ENCODE results near the gene RAD51B.
A peak's percentile ranks its signal among the peaks of the same experiment; 100 is the strongest.

Gene RAD51B

DNA sequence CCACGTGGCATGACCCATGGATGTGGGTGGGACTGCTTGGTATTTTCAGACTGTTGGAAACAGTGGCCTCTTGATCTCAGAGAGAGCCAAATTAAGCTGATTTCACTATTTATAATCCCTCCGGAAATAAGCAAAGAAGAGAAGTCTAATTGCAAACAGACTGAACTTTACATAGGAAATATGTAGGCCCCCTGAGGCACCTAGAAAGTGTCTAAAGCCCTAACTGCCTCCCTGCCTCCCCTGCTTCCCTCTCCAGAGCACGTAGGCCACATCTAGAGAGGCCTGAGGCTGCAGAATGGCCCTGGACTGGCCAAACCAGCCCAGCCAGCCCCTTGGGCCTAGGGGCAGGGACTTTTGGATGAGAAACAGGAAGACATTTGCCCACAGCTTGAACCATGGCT lies 849.5 kb downstream of the RAD51B start:
- DNase-seq: no peak

DNA sequence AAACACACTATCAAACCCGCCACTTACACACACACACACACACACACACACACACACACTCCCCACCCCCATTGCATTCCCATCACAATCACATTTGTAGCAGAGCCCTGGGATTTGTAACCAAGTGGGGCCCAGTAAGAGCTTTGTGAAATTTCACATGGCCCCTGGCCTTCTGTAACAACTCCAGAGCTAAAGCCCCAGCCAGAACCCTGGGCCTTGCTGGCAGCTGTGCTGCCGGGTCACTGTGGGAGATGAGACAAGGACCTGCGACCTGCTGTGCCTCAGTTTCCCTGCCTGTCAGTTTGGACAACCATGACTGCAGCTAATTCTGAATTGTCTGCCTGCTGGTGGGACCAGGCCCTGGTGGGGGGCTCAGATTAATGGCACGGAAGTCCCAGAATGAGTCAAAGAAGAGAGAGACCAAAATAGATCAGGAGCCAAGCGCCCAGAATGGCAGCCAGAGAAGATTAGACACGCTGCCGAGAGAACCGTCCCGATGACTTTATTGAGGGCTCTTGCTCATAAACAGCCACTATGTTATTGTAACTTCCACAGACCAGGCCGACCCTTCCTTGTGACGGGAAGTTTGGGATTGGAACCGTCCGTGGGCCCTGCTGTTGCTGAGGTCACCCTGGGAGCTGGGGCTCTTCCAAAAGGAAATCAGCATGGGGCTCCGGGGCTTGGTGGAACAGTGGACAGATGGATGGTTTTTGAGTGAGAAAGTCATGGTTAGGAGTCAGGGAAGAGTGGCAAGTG lies 850.2 kb downstream of the RAD51B start:
- no peak for DNase-seq

DNA sequence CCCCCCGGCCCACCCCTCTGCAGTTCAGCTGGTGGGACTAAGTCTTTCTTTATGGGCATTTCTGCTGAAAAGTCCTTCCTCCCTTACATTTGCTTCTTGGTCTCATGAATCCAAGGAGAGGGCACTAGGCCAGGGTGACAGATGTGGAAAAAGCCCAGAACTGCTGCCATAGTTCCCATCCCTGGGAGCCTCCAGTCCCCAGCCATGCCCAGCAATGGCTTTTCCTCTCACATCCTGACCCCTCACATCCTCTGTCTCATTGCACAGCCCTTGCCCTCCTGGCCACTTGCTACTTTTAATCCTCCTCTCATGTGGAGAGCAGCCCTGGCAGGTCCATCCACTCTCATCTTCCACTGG lies 850.8 kb downstream of the RAD51B start:
- DNase-seq: no peak

DNA sequence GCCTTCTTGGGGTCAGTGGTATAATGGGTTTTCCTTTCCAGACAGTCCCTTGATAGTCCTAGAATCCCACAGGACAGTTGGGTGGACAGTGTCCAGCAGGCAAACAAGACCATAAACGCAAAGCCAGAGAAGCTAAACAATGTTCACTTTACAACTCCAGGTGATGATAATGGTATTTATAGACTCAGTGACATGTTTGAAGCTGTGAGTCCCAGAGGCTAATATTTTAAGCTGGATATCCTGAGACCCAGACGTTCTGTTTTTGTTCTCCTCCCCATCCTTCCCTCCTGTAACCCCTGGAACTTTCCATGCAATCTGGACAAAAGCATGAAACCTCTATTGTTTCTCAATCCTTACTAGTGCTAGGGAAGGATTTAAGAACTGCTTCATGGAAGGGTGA lies 852.3 kb downstream of the RAD51B start:
- DNase-seq: no peak

DNA sequence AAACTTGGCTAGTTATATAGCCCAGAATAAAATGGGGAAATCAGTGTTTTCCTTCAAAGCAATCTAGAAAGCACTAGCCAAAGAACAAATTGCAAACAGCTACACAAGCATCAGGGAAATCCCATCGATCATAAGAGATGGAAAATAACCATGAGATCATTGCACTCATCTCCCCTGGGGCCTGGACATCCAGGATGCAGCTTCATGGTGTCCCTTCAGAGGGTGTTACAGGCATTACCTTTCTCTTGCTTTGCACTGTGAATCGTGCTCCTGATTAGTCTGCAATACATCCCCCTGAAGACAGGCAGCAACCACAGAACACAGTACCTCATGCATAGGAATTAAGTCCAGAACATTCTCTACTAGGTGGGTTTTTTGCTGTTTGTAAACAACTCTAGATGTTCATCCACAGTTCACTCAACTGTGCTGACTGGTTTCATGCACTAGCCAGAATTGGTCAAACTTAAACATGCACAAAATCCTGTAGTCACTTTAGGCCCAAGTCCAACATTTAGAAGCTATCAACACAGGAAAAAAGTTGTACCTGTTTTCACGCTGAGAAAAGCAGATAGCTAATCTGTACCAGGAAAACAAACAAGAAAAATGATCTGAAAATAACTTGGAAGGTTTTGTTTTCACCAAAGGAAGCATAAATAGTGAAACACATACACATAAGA lies 853.2 kb downstream of the RAD51B start:
- DNase-seq: no peak

DNA sequence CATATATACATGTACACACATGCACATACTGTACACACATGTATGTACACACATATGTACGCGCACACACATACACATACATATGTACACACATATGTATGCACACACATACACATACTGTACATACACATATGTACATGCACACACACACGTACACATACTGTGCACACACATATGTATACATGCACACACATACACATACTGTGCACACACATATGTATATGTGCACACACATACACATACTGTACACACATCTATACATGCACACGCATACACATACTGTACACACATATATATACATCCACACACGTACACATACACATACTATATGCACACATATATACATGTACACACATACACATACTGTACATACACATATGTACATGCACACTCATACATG lies 853.9 kb downstream of the RAD51B start:
- no peak for DNase-seq

DNA sequence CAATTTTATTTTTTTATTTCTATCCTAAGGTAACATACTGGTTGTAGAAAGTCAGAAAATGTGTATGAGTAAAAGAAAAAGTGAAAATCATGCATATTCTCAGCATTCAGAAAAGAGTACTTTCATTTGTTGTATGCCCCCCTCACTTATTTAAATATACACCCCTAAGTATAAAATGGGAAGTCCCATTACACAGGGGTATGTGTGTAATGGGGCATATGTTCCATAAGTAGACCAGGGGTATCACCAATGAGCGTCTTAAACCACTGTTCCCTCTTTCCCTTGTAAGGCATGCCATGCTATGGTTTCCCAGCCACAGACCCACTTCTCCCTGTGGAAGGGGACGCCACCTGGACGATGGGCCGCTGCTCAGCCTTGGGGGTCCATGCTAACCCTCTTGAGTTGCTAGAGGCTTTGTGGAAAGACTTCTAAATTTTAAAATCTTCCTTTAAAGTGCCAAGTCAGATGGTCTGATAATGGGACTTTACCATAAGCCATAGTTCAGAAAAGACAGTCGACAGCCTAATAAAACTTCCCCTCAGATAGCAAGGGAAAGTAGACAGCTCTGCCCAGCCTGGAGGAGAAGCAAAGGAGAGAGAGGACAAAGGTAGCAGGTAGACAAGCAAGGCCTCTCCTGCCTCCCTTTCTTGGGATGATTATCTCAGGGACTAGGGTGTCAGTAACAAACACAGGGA lies 855.1 kb downstream of the RAD51B start:
- no peak for DNase-seq

DNA sequence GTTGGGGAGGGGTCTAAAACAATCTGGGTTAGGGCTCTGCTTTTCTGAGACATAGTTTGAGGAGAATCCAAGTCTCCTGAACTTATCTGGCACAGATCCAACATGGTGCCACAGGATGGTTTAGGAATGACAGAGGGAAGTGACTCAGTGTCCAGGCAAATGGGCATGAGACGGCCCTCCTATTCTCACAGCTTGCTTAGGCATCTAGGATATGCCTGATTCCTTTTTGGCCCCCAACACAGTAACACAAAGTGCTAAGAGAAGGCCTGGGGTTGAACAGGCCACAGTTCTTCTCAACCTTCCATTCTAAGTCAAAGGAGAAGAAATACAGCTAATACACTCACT lies 855.6 kb downstream of the RAD51B start:
- DNase-seq: no peak

DNA sequence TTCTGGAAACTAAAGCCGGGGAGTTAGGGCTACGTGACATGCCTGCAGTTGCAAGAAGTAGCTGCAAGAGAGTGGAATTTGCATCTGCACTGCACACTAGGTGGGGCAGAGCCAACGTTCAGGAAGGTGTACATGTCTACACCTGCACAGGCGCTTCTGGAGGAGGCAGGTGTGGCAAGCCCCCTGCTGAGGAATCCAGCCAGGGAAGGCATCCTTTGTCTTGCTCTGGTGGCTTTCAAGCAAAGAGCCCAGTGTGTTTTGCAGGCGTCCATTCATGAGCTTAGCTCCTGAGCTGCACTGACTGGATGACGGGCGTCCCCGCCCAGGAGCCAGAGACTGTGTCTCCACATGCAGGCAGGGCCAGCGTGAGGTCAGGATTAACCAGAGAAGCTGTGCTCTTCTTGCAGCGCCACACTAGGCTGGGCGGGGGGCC lies 856.9 kb downstream of the RAD51B start:
- DNase-seq: no peak

DNA sequence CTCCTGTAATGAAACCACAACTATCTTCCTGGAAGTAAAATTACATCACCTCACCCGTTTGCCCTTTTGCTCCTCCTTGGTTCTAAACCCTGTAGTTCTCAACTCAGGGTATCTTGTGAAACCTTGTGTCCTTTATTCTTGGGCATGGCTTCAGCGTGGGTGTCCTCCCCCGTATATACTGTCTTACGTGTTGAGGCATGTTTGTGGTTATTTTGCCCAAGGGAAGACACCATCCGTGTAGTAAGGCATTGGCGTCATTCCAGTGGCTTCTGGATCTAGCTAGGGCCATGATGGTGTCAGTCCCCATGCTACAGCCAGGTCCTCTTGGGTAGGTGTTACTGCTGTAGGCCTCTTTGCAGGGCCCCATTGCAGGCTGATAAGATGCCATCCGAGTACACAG lies 857.9 kb downstream of the RAD51B start:
- DNase-seq: no peak

DNA sequence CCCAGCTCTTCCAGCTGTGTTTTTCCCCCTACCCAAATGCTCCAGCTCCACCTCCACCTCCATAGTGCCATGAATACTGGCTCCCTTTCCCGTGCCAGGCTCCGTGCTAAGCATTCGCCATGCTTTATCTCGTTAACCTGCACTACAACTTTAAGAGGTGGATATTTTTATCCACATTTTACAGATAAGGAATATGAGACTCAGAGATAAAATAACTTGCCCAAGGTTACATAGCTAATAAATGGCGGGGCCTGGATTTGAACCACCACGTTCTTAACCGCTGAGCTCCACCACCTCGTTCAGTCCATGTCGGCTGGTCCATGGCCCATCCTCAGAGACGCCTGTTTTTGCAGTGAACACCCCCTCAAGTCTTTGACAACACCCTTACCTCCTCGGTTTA lies 858.3 kb downstream of the RAD51B start:
- no peak for DNase-seq

DNA sequence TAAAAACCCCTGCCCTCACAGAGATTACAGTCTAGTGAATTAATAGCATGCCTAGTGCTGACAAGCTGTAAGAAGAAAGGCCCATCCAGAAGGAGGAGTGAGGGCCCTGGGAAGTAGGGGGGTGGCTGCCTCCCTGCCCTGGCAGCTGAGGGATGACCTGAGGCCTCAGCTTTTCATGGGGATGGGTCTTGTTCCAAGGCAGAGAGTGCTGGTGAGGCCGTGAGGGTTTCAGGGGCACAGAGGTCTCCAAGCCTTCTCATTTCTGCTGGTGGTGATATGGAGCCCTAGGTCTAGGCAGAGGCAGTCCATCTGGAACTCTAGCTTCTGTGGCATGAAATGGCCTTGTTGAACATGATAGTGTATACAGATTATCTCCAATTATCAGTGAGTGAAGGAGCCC lies 858.9 kb downstream of the RAD51B start:
- no peak for DNase-seq

DNA sequence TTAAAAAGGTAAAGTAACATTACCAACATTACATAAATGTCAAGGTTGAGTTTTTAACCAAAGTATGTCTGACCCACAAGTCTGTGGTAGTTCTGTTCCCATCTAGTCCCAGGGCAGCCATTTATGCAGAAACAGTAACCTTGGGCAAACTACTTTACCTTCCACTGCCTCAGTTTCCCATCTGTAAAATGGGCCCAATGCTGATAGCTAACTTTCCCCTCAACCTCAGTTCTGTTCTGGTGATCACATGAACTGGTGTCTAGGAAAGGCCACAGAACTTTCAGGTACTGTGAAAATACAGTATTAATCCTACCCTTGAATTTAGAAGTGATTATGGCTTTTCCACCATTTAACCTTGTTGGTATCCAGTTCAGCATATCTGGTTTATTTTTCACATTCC lies 859.7 kb downstream of the RAD51B start:
- no peak for DNase-seq

DNA sequence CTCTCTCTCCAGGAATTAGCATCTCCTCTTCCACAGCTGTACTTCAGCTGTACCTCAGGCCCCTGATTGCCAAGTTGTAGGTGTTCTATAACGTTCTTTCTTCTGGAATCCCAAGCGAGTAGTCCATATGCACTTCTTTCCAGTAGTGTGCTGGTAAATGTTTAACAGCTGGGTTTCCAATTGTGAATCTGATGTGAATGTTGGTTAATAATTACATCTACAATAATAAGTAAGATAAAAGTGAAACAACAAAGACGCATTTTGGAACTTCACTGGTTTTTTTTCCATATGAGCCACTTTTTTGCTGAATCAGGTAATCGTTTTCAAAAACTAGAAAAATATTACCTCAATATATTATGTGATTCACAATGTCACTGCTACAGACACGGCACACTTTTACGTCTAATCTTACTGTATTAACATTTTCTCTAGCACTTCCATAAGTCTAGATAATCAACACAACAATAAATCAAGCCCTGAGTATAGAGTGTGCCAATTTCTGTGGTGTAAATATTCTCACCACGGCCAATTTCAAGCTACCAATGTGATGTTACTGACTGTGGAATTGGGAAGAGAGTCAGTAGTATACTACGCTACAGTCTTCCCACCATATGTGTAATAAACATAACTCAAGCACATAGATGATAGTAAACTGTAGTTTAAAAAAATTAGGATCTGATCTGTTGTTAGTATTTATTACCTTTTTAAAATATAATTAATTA lies 860.3 kb downstream of the RAD51B start:
- DNase-seq: no peak

DNA sequence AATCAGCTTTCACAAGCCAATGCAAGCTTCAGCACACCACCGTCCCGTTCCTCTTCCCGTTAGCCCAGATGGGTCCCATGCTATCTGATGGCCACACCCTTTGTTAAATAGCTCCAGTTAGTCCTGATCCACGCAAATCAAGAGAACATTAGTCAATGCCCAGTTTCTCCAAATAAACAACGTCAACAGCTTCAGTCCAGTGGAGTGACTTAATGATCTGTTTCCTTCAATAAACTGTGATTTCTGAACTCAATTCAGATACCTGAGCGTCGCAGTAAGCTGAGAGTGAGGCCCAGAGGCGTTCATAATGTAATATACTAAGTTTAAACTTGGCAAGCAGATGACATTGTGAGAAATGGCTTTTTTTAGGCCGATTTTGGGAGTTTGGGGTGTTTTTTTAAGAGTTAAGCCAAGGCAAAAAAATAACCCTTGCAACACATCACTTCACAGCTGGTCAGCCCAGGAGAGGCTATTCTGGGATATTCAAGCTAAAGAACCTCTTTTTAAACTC lies 861.0 kb downstream of the RAD51B start:
- DNase-seq: no peak

DNA sequence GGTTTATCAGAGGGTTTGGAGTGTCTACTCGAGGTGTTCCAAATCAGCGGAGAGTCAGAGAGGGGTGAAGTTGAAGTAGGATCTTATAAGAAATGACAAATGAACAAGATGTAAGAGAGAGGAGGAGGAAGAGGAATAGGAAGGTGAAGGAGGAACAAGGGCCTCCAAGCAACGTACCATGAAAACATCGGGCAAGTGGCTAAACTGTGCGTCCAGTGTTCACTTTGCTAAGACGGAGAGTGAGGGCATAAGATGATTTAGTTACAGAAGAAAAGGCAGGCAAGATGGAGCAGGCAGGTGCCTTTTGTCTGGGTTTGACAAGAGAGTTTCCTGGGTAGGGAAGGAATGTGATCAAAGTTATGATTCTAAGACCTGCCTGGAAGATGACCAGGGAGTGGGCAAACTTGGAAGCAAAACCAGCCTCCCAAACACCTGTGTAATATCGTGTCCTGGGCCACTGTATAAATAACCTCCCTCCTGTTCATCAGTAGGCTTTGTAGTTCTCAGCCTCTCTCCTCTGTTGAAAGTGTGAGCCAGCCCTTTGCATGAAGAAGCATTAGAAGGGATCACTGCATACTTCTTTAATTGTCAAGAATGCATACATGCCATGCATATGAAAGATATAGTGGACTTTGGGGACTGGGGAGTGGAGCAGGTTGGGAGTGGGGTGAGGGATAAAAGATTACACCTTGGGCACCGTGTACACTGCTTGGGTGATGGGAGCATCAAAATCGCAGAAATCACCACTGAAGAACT lies 861.9 kb downstream of the RAD51B start:
- DNase-seq: no peak

DNA sequence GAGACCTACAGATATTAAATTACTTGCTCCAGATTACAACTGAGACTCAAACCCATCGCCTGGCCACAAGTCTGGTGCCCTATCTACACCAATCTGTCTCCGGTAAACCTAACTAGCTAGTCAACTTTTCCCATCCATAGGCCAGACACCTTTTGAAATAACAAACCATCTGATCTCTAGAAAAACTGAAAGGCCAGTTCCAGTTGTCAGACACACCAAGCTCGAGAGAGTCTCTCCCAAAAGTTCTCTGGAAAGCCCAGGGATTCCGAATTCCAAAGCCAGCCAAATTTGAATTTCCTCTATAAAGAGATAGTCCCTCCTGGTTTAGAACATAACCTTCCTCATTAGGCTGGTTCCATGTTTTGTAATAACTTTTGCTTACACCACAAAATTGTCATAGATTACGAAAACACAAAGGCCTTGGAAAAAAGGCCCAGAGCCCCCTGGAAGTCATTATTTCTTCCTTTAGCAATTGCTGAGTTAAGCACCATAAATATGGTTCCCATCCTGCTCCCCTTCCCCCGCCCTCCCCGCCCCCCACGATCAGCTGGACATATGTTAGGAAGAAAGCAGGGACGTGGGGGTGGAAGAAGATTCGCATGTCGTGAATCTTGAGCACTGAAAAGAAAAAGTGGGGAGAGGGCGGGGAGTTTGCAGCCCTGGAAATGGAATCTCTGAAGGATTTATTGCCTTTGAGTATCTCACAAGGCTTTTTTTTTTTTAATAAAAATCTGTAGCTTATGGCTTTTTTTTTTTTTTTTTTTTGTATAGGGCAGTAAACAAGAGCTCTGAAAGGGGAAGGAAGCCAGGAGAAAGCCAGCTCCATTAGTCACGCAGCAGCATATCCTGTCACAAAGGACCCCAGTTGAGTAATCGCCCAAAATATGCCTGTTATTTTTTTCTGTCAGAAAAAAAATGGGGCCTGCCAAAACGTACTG lies 862.9 kb downstream of the RAD51B start:
- DNase-seq: peak in 1 of 2 experiments; percentile 41

DNA sequence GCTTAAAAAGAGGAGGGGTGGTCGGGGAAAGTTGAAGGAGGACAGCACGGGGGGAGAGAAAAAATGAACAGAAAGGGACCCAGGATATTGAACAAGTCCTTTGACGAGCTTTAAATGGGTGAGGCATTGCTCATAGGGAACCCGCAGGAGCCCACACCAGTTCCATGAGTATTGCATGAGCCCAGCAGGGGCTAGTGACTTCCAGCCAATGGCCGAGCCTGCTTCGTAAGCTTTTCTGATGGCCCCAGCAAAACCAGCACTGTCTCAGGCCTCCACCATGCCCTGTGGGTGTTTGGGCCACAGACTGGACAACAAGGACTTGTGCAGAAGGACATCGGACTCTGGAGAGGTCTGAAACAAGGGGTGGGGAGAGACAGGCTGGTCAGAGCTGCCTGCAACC lies 863.7 kb downstream of the RAD51B start:
- DNase-seq: no peak

DNA sequence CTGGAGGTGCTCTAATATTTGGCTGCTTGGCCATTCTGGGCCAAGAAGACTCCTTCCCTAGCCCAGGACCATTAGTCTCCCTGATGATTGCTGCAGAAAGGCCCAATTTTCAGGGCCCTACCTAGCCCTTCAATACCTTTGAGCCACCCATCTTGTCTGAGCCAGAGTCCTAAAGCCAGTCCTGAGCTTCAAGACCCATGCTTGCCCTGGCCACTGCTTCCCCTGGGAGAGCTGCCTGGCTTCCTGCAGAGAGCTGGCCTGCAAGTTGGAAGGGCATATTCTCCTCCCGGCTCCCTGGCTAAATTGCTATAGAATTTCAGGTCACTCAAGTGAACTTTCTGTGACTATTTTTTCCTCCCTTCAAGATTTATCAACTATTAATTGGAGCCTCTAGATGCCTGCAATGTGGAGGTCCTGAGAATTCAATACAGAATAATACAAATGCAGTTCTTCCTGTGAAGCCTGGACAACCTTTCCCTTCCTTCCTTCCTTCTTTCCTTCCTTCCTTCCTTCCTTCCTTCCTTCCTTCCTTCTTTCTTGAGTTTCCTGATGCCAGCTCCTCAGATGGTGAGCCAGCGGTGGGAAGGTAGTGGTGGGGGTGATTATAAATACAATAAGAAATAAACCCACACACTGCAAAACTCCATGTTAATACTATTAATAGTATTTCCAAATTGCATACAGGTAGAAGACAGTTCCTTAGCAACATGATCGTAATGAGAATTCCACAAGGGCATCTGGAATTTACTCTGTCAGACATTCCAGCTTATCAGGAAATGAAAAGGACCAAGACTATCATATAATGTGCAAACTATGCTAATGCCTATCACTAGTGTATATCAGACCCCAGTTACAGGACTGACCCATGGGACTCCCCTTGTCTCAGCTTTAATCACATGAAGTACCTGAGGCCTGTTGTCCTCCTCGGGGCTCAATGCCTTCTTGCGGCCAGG lies 865.2 kb downstream of the RAD51B start:
- no peak for DNase-seq
